Adrenal gland (tissue), 5 donors: ENCODE results near the gene VWA8.

Experiments
- POLR2A ChIP-seq, 2 donors: fragments of 450-650 bp; IDR thresholded peaks; one replicate each; pipeline ENCODE4 v1.6.1; 2017; ENCODE audit warnings: antibody characterized with exemption in 2 of 2, mild to moderate bottlenecking in 2 of 2, moderate library complexity in 1 of 2
- TF ChIP-seq, protein P1 (sequence below), 6 experiments: fragments of 450-650 bp in 4 of 6; fragments of 200-600 bp in 2 of 6; sonication (generic) in 1 of 6; IDR thresholded peaks; 1 replicate in 5 of 6; 2 replicates in 1 of 6; pipeline versions ENCODE4 v1.5.1 to v1.8.0; 2016 to 2021; ENCODE audit warnings: antibody characterized with exemption in 6 of 6, mild to moderate bottlenecking in 2 of 6, moderate library complexity in 1 of 6
- donor health status: DM: no; HTN: no; CAD: no.

GRCh38 chr13:41699759-41700158 lies 261.1 kb downstream of the VWA8 start:
- TF ChIP-seq, protein P1, sequence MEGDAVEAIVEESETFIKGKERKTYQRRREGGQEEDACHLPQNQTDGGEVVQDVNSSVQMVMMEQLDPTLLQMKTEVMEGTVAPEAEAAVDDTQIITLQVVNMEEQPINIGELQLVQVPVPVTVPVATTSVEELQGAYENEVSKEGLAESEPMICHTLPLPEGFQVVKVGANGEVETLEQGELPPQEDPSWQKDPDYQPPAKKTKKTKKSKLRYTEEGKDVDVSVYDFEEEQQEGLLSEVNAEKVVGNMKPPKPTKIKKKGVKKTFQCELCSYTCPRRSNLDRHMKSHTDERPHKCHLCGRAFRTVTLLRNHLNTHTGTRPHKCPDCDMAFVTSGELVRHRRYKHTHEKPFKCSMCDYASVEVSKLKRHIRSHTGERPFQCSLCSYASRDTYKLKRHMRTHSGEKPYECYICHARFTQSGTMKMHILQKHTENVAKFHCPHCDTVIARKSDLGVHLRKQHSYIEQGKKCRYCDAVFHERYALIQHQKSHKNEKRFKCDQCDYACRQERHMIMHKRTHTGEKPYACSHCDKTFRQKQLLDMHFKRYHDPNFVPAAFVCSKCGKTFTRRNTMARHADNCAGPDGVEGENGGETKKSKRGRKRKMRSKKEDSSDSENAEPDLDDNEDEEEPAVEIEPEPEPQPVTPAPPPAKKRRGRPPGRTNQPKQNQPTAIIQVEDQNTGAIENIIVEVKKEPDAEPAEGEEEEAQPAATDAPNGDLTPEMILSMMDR (IDR thresholded peaks at IDR 0.05) = no peak
- TF ChIP-seq POLR2A (IDR thresholded peaks at IDR 0.05) = no peak
